GM18502 (cell line): ENCODE data around the gene FBLN2.
"Not testable (repeated sequence)": the region's sequence is repeated elsewhere in the genome, so short reads cannot be mapped to it uniquely, and the experiment has no call there.

Experiments
- ATAC-seq: cut with Tn5 transposase; IDR thresholded peaks from one replicate; pipeline ENCODE4 v1.9.1; 2021; ENCODE audit warnings: mild to moderate bottlenecking; ENCODE audit not compliant: unreplicated experiment, poor library complexity

FBLN2 gene

GRCh38 chr3:13548696-13549622 is at the start of gene FBLN2:
FBLN2 (plus strand) TSS chr3:13549125; CDS start chr3:13570356, 21,231 bp downstream.
- ATAC-seq, result no peak

GRCh38 chr3:13499246-13499645 is 49.7 kb upstream of the FBLN2 start:
- not testable (repeated sequence) for ATAC-seq

- ATAC-seq, result no peak
Measured at GRCh38 chr3:13500133-13500885, 48.6 kb upstream of the FBLN2 start.

- no peak for ATAC-seq
Measured at GRCh38 chr3:13501056-13501455, 47.9 kb upstream of the FBLN2 start.

GRCh38 chr3:13501521-13501920 is 47.4 kb upstream of the FBLN2 start:
- ATAC-seq, result no peak

GRCh38 chr3:13501958-13502790 is 46.8 kb upstream of the FBLN2 start:
- no peak for ATAC-seq

- no peak for ATAC-seq
Measured at GRCh38 chr3:13502791-13503060, 46.2 kb upstream of the FBLN2 start.

- no peak for ATAC-seq
Measured at GRCh38 chr3:13504161-13504831, 44.6 kb upstream of the FBLN2 start.

- no peak for ATAC-seq
Measured at GRCh38 chr3:13505147-13506130, 43.5 kb upstream of the FBLN2 start.

GRCh38 chr3:13506239-13506638 is 42.7 kb upstream of the FBLN2 start:
- no peak for ATAC-seq

- ATAC-seq, result no peak
Measured at GRCh38 chr3:13506680-13507079, 42.2 kb upstream of the FBLN2 start.

- ATAC-seq, result no peak
Measured at GRCh38 chr3:13507247-13507569, 41.7 kb upstream of the FBLN2 start.

GRCh38 chr3:13507570-13508339 is 41.2 kb upstream of the FBLN2 start:
- ATAC-seq, result no peak

GRCh38 chr3:13508496-13508895 is 40.4 kb upstream of the FBLN2 start:
- ATAC-seq, result no peak

GRCh38 chr3:13509059-13509815 is 39.7 kb upstream of the FBLN2 start:
- no peak for ATAC-seq

- ATAC-seq, result no peak
Measured at GRCh38 chr3:13509816-13510192, 39.1 kb upstream of the FBLN2 start.

- ATAC-seq, result no peak
Measured at GRCh38 chr3:13512451-13512850, 36.5 kb upstream of the FBLN2 start.
